ENCODE data around the gene SEC63.
"Not testable (repeated sequence)": the region's sequence is repeated elsewhere in the genome, so short reads cannot be mapped to it uniquely, and the experiment has no call there.

SEC63 gene

DNA sequence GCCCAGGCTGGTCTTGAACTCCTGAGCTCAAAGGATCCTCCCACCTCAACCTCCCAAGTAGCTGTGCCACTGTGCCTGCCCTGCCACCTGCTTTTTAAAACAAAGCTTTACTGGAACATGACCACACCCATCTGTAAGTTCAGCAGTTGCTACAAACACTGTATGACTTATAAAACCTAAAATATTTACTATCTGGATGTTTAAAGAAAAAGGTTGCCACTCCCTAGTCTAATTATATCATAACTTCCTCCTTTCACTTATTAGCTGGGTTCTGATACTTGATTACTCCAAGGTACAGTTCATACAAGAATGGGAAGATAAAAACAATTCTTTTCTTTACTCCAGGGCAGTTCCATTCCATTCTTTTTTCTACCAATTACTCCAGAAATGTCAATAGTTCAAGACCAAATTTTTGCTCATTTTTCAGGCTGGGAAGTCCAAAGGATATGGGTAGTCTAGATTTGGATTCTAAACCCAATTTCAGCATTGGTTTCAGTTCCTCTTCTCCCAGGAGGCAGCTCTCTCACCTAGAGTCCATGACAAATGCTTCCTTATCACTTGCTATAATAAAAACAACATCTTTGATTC, 63.1 kb downstream of the SEC63 start:
- H3K9me3 ChIP-seq (ENCODE audit: low read length) = no peaks in the 10 kb centered on the region
- no peaks in the 10 kb centered on the region for H3K9me2 ChIP-seq (ENCODE audit: low read depth, low read length)
- no peak overlapping the region for H2AFZ ChIP-seq (ENCODE audit: low read length)
- H3K36me3 ChIP-seq (ENCODE audit: insufficient read depth, low read length) = peaks cover 85% of the 10 kb centered on the region
- TF ChIP-seq EZH2 (IDR thresholded peaks at IDR 0.05; ENCODE audit: borderline replicate concordance, low read length) = no peak
- TF ChIP-seq, protein P1, sequence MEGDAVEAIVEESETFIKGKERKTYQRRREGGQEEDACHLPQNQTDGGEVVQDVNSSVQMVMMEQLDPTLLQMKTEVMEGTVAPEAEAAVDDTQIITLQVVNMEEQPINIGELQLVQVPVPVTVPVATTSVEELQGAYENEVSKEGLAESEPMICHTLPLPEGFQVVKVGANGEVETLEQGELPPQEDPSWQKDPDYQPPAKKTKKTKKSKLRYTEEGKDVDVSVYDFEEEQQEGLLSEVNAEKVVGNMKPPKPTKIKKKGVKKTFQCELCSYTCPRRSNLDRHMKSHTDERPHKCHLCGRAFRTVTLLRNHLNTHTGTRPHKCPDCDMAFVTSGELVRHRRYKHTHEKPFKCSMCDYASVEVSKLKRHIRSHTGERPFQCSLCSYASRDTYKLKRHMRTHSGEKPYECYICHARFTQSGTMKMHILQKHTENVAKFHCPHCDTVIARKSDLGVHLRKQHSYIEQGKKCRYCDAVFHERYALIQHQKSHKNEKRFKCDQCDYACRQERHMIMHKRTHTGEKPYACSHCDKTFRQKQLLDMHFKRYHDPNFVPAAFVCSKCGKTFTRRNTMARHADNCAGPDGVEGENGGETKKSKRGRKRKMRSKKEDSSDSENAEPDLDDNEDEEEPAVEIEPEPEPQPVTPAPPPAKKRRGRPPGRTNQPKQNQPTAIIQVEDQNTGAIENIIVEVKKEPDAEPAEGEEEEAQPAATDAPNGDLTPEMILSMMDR (IDR thresholded peaks at IDR 0.05; ENCODE audit: low read length) = no peak
- no peak overlapping the region for H3K4me3 ChIP-seq (ENCODE audit: low read depth, low read length, poor library complexity, severe bottlenecking)
- H4K20me1 ChIP-seq (ENCODE audit: insufficient read depth, low read length) = no peaks in the 10 kb centered on the region
- H3F3A ChIP-seq (ENCODE audit: insufficient read depth, low read length) = no peaks in the 10 kb centered on the region
- no peak overlapping the region for H3K9ac ChIP-seq (ENCODE audit: low read length)
- no peaks in the 10 kb centered on the region for H3K27me3 ChIP-seq (ENCODE audit: insufficient read depth, low read length)
- no peak overlapping the region for H3K4me2 ChIP-seq (ENCODE audit: low read length)
- no peak overlapping the region for H3K27ac ChIP-seq (ENCODE audit: low read depth, low read length, poor library complexity, severe bottlenecking)
- no peaks in the 10 kb centered on the region for H3K79me2 ChIP-seq (ENCODE audit: insufficient read depth, low read length)
- H3K4me1 ChIP-seq (ENCODE audit: insufficient read depth, low read length, severe bottlenecking) = peaks cover 7% of the 10 kb centered on the region

DNA sequence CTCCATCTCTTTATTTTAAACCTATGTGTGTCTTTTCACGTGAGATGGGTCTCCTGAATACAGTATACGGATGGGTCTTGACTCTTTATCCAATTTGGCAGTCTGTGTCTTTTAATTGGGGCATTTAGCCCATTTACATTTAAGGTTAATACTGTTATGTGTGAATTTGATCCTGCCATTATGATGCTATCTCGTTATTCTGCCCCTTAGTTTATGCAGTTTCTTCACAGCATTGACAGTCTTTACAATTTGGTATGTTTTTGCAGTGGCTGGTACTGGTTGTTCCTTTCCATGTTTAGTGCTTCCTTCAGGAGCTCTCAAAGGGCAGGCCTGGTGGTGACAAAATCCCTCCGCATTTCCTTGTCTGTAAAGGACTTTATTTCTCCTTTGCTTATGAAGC, 67.6 kb downstream of the SEC63 start:
- H3K4me1 ChIP-seq (ENCODE audit: insufficient read depth, low read length, severe bottlenecking); H3K9ac ChIP-seq (ENCODE audit: low read length); H2AFZ ChIP-seq (ENCODE audit: low read length); H3K9me2 ChIP-seq (ENCODE audit: low read depth, low read length); H3K79me2 ChIP-seq (ENCODE audit: insufficient read depth, low read length); H3K9me3 ChIP-seq (ENCODE audit: low read length); H3K27ac ChIP-seq (ENCODE audit: low read depth, low read length, poor library complexity, severe bottlenecking); H3K27me3 ChIP-seq (ENCODE audit: insufficient read depth, low read length); H3K4me3 ChIP-seq (ENCODE audit: low read depth, low read length, poor library complexity, severe bottlenecking); H3F3A ChIP-seq (ENCODE audit: insufficient read depth, low read length); H4K20me1 ChIP-seq (ENCODE audit: insufficient read depth, low read length); H3K4me2 ChIP-seq (ENCODE audit: low read length): not testable (repeated sequence)
- peaks cover 59% of the 10 kb centered on the region for H3K36me3 ChIP-seq (ENCODE audit: insufficient read depth, low read length)

DNA sequence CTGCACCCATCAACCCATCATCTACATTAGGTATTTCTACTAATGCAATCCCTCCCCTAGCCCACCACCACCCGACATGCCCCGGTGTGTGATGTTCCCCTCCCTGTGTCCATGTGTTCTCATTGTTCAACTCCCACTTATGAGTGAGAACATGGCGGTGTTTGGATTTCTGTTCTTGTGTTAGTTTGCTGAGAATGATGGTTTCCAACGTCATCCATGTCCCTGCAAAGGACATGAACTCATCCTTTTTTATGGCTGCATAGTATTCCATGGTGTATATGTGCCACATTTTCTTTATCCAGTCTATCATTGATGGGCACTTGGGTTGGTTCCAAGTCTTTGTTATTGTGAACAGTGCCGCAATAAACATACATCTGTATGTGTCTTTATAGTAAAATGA, 72.1 kb downstream of the SEC63 start:
- H3K36me3 ChIP-seq (ENCODE audit: insufficient read depth, low read length) = peaks cover 50% of the 10 kb centered on the region

DNA sequence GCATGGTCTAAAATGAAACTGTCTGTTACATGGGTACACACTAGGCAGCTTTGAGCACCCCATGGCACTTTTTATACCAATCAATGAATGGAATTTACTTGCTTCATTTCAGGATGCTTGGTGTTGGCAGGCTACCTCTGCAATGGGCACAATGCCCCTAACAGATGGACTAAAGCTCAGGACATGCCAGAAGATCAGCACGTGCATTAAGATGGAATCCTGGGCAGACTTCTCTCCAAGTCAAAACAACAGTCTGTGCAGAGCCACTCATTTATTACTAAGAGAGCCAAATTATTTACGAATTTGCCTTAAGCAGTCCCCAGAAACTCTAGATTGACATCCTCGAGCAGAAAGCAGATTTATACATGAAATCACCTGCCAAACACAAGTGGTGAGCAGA, 78.1 kb downstream of the SEC63 start:
- no peaks in the 10 kb centered on the region for H3K9me2 ChIP-seq (ENCODE audit: low read depth, low read length)
- no peaks in the 10 kb centered on the region for H3K9me3 ChIP-seq (ENCODE audit: low read length)
- no peak overlapping the region for H3K27ac ChIP-seq (ENCODE audit: low read depth, low read length, poor library complexity, severe bottlenecking)
- H3K9ac ChIP-seq (ENCODE audit: low read length) = no peak overlapping the region
- no peaks in the 10 kb centered on the region for H3F3A ChIP-seq (ENCODE audit: insufficient read depth, low read length)
- H3K4me1 ChIP-seq (ENCODE audit: insufficient read depth, low read length, severe bottlenecking) = peaks cover 7% of the 10 kb centered on the region
- H3K27me3 ChIP-seq (ENCODE audit: insufficient read depth, low read length) = no peaks in the 10 kb centered on the region
- no peaks in the 10 kb centered on the region for H4K20me1 ChIP-seq (ENCODE audit: insufficient read depth, low read length)
- H3K4me2 ChIP-seq (ENCODE audit: low read length) = no peak overlapping the region
- H3K4me3 ChIP-seq (ENCODE audit: low read depth, low read length, poor library complexity, severe bottlenecking) = no peak overlapping the region
- peaks cover 73% of the 10 kb centered on the region for H3K36me3 ChIP-seq (ENCODE audit: insufficient read depth, low read length)
- H2AFZ ChIP-seq (ENCODE audit: low read length) = no peak overlapping the region
- no peaks in the 10 kb centered on the region for H3K79me2 ChIP-seq (ENCODE audit: insufficient read depth, low read length)
- TF ChIP-seq, protein P1 (IDR thresholded peaks at IDR 0.05; ENCODE audit: low read length) = no peak
- no peak for TF ChIP-seq EZH2 (IDR thresholded peaks at IDR 0.05; ENCODE audit: borderline replicate concordance, low read length)

More for the DNA sequence above, 72.1 kb downstream of the SEC63 start:
- H3K9ac ChIP-seq (ENCODE audit: low read length); H3K79me2 ChIP-seq (ENCODE audit: insufficient read depth, low read length); H3K27ac ChIP-seq (ENCODE audit: low read depth, low read length, poor library complexity, severe bottlenecking); H3K4me3 ChIP-seq (ENCODE audit: low read depth, low read length, poor library complexity, severe bottlenecking); H3K4me1 ChIP-seq (ENCODE audit: insufficient read depth, low read length, severe bottlenecking); H3K4me2 ChIP-seq (ENCODE audit: low read length); H3K9me2 ChIP-seq (ENCODE audit: low read depth, low read length); H3F3A ChIP-seq (ENCODE audit: insufficient read depth, low read length); H4K20me1 ChIP-seq (ENCODE audit: insufficient read depth, low read length); H3K27me3 ChIP-seq (ENCODE audit: insufficient read depth, low read length); H2AFZ ChIP-seq (ENCODE audit: low read length); H3K9me3 ChIP-seq (ENCODE audit: low read length): not testable (repeated sequence)

Data from OCI-LY1 (cell line).